Measurements from ENCODE around the gene NCAM1.
"Not testable (repeated sequence)": the region's sequence is repeated elsewhere in the genome, so short reads cannot be mapped to it uniquely, and the experiment has no call there.

DNA sequence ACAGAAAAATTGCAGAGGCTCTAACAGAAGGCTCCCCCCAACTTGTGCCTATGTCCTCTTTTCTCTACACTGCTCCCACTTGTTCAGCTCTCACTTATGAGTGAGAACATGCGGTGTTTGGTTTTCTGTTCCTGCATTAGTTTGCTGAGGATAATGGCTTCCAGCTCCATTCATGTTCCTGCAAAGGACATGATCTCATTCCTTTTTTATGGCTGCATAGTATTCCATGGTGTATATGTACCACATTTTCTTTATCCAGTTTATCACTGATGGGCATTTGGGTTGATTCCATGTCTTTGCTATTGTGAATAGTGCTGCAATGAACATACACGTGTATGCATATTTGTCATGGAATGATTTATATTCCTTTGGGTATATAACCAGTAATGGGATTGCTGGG is 91.8 kb downstream of the NCAM1 start:
- not testable (repeated sequence) for TF ChIP-seq POLR2A (IDR thresholded peaks at IDR 0.05; ENCODE audit: low read length); GATA1 (IDR thresholded peaks at IDR 0.05; ENCODE audit: low read depth, low read length)
